ENCODE data around the gene GRM6.

GRM6 gene

DNA sequence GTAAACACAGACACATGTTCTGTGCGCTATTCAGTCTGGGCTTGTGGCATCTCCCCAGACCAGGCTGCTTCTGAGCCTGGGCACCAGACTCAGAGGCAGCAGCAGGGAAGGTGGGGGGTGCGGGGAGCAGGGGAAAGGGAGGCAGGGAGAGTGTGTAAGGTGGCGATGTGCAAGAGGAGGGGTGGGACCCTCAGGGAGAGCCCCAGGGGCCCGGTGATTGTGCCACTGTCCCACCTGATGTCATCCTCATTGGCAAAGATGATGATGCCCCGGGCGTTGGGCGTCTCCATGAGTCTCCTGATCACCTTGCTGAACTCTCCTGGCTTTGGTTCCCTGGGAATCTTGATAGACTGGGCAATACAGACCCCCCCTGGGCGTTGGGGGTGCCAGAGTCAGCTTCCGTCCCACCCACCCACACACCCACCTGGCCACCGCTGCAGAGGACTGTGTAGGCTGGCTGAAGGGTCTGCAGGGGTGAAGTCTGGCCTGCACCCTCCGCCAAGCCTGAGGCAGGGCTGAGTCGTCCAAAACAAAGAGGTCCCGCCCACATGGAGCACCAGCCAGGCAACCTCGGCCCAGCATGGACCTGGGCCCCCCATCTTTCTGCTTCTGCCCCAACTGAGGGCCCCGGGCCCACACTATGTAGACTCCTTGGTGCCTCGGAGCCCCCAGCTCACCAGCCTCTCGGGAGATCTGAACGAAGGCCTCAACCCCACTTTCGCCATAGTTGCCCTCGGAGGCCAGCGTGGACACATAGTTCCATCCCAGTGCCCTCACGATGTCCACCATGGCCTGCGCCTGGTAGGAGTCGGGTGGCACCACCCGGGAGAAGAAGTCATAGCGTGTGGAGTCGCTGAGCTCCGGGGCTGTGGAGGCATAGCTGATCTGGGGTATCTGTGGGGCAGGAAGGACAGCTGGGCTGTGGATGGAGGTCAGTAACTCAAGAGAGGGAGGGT is 3.7 kb downstream of the GRM6 start:
- no peak for DNase-seq
- Mint-ChIP-seq H3K27me3 (peaks cover 24% of the 10 kb centered on the region), H3K9me3 (peaks cover 14% of the 10 kb centered on the region), H3K36me3 (ENCODE audit: low read depth) (peaks cover 2% of the 10 kb centered on the region), H3K4me1 (no peaks in the 10 kb centered on the region), H3K27ac (no peak overlapping the region), H3K4me3 (no peak overlapping the region)
- no peak for ATAC-seq

DNA sequence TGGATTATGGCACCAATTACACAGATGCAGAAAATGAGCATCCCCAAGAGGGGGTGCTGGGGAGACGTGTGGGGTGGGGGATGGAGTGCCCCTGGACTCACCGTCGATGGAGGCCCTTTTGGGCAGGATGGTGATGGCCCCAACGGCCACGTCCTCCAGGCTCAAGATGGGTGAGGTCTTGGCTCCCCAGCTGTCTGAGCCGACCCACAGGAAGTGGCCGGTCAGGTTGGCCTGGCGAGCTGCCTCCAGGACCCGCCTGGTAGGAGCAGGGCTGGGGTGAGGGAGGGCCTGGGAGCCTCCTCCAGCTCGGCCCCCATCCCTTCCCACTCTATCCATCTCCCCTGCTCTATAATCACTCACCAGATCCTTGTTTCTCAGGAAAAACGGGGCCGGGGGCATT is 4.6 kb downstream of the GRM6 start:
- Mint-ChIP-seq H3K4me1 (no peaks in the 10 kb centered on the region), H3K27ac (no peak overlapping the region), H3K36me3 (ENCODE audit: low read depth) (peaks cover 2% of the 10 kb centered on the region), H3K27me3 (peaks cover 19% of the 10 kb centered on the region), H3K9me3 (peaks cover 14% of the 10 kb centered on the region), H3K4me3 (no peak overlapping the region)
- ATAC-seq (no peak), DNase-seq (no peak)

- H3K36me3 Mint-ChIP-seq (ENCODE audit: low read depth), result peaks cover 2% of the 10 kb centered on the region
- peaks cover 14% of the 10 kb centered on the region for H3K9me3 Mint-ChIP-seq
- H3K4me3 Mint-ChIP-seq, result no peak overlapping the region
- no peak overlapping the region for H3K27ac Mint-ChIP-seq
- ATAC-seq (no peak), DNase-seq (no peak)
- H3K4me1 Mint-ChIP-seq, result no peaks in the 10 kb centered on the region
- peaks cover 16% of the 10 kb centered on the region for H3K27me3 Mint-ChIP-seq
These were observed 5.8 kb downstream of the GRM6 start for GRCh38 chr5:178989311-178989710.

DNA sequence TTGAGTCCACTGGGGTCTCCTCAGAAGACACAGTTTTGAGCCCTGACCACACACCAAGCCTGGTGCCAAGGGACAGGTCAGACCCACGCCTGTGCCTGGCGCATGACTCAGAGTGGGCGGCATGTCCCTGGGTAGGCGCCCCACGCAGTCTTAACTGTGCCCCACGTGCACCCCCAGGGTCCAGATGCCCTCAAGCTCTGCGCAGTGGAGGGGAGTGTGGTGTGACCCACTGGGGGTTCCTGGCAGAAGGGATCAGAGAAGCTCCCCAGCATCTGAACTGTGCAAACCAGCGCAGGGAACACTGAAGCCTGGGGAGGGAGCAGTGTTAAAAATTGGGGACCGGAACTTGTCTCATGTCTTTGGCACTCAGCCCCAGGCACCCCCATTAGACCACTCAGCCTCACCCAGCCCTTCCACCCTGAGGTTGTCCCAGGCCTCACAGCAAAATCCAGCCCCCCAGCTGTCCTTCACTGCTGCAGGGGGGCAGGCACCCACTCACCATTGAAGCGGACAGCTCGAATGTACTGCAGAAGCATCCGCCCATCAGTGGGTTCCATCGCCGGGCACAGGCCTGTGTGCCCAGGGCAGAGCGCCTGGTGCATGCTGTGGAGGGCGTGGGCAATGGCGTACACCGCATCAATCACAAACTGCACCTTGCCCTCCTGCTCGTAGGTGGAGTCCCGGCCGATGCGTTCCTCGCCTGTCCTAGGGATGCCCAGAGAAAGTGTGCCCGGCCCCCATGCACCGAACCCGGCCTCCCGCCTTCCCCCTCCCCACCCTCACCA is 6.5 kb downstream of the GRM6 start:
- ATAC-seq (no peak), DNase-seq (no peak)
- Mint-ChIP-seq H3K4me1 (no peaks in the 10 kb centered on the region), H3K9me3 (peaks cover 14% of the 10 kb centered on the region), H3K36me3 (ENCODE audit: low read depth) (peaks cover 2% of the 10 kb centered on the region), H3K27me3 (peaks cover 9% of the 10 kb centered on the region), H3K4me3 (no peak overlapping the region), H3K27ac (no peak overlapping the region)

GRCh38 chr5:178986326-178986960 is 8.7 kb downstream of the GRM6 start:
- Mint-ChIP-seq H3K36me3 (ENCODE audit: low read depth) (peaks cover 2% of the 10 kb centered on the region), H3K4me3 (no peak overlapping the region), H3K27me3 (no peaks in the 10 kb centered on the region), H3K4me1 (no peaks in the 10 kb centered on the region), H3K27ac (no peak overlapping the region), H3K9me3 (peaks cover 25% of the 10 kb centered on the region)
- no peak for ATAC-seq
- DNase-seq, result no peak

DNA sequence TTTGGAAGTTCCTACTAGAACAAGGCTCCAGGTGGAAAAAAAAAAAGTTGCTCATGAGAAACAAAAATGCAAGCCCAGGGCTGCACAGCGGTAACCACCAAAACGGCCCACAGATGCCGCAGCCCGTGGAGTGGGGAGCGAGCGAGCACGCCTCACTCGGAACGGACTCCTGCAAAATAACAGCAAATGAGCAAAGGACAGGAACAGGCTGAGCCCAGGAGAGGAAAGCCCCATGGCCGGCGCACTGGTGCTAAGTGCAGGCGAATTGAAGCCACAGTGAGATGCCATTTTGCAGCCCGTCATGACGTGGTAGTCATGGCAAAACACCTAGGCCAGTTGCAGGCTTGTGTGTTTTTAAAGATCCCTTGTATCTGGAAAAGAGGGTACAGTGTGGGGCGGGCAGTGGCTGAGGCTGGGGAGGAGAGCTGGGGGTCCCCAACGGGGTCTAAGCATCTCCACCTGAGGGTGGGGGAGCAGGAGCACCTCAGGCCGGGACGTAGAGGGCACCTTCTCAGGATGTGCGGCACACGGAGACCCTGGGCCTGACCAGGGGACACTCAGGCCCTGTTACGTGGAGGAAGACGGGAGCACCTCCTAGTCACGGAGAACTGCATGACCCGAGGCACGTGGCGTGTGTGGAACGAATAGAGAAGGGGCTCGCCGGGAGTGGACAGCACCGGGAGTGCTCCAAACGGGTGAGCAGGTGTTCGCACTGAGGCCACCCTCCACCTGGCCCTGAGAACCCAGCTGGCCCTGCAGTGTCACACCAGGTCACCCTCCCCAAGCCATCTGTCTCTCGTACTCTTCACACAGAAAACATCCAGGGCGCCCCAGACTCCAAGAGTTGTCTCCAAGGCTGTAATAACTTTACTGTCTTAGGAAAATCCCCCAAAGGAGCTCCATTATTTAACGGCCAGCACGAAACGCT is 10.7 kb downstream of the GRM6 start:
- Mint-ChIP-seq H3K4me3 (no peak overlapping the region), H3K27ac (no peak overlapping the region), H3K36me3 (ENCODE audit: low read depth) (peaks cover 2% of the 10 kb centered on the region), H3K9me3 (peaks cover 32% of the 10 kb centered on the region), H3K27me3 (no peaks in the 10 kb centered on the region), H3K4me1 (no peaks in the 10 kb centered on the region)
- DNase-seq (no peak), ATAC-seq (no peak)

- Mint-ChIP-seq H3K27me3 (no peaks in the 10 kb centered on the region), H3K9me3 (peaks cover 36% of the 10 kb centered on the region), H3K4me1 (no peaks in the 10 kb centered on the region), H3K4me3 (no peak overlapping the region), H3K27ac (no peak overlapping the region), H3K36me3 (ENCODE audit: low read depth) (peaks cover 2% of the 10 kb centered on the region)
- ATAC-seq (no peak), DNase-seq (no peak)
These were observed 11.4 kb downstream of the GRM6 start for GRCh38 chr5:178983728-178984127.

DNA sequence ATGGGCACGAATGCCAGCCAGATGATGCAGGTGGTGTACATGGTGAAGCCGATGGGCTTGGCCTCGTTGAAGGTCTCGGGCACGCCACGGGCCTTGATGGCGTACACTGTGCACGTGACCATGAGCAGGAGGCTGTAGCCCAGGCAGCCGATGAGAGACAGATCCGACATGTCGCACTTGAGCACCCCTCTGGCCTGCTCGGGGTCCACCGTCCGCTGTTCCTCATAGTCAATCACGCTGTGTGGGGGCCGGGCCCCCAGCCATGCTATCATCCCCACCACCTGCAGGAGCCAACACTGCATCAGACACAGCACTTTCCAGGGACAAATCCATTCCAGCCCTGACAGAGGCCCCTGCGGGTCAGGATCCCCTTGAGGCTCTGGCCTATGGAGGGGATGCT is 12.2 kb downstream of the GRM6 start:
- Mint-ChIP-seq H3K27ac (no peak overlapping the region), H3K36me3 (ENCODE audit: low read depth) (peaks cover under 1% of the 10 kb centered on the region), H3K4me3 (no peak overlapping the region), H3K9me3 (peaks cover 39% of the 10 kb centered on the region), H3K4me1 (no peaks in the 10 kb centered on the region), H3K27me3 (no peaks in the 10 kb centered on the region)
- ATAC-seq (no peak), DNase-seq (no peak)

DNA sequence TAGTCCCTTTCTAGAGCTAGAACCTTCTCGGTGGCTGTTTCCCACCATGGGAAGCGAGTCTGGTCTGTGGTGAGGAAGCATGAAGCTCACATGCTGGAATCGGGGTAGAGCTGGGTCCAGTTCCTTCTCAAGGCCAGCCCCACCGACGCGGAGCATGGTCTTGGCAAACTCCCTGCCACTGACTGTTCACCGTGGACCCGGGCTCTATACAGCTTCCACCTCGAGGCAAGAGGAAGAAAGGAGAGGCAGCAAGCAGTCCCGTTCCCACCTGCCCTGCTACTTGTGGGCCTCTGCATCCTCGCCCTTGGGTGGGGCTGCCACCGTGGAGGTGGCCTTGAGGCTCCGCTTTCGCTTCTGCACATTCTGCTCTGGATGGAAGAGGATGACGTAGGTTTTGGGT is 13.7 kb downstream of the GRM6 start:
- Mint-ChIP-seq H3K4me1 (no peaks in the 10 kb centered on the region), H3K9me3 (peaks cover 42% of the 10 kb centered on the region), H3K27me3 (peaks cover under 1% of the 10 kb centered on the region), H3K4me3 (no peak overlapping the region), H3K27ac (no peak overlapping the region), H3K36me3 (ENCODE audit: low read depth) (peaks cover 4% of the 10 kb centered on the region)
- no peak for ATAC-seq
- no peak for DNase-seq

GRCh38 chr5:178965465-178966055 is 29.6 kb downstream of the GRM6 start:
- ATAC-seq (no peak), DNase-seq (no peak)
- H3K36me3 Mint-ChIP-seq (ENCODE audit: low read depth), result peaks cover 44% of the 10 kb centered on the region
- H3K27me3 Mint-ChIP-seq, result no peaks in the 10 kb centered on the region
- H3K4me1 Mint-ChIP-seq, result no peaks in the 10 kb centered on the region
- H3K27ac Mint-ChIP-seq, result no peak overlapping the region
- no peak overlapping the region for H3K4me3 Mint-ChIP-seq
- H3K9me3 Mint-ChIP-seq, result peaks cover 65% of the 10 kb centered on the region

- no peak for DNase-seq
- Mint-ChIP-seq H3K27ac (no peak overlapping the region), H3K27me3 (peaks cover 29% of the 10 kb centered on the region), H3K9me3 (peaks cover 63% of the 10 kb centered on the region), H3K4me3 (no peak overlapping the region), H3K36me3 (ENCODE audit: low read depth) (peaks cover 50% of the 10 kb centered on the region), H3K4me1 (no peaks in the 10 kb centered on the region)
- no peak for ATAC-seq
These were observed 53.8 kb downstream of the GRM6 start for GRCh38 chr5:178941361-178941760.

DNA sequence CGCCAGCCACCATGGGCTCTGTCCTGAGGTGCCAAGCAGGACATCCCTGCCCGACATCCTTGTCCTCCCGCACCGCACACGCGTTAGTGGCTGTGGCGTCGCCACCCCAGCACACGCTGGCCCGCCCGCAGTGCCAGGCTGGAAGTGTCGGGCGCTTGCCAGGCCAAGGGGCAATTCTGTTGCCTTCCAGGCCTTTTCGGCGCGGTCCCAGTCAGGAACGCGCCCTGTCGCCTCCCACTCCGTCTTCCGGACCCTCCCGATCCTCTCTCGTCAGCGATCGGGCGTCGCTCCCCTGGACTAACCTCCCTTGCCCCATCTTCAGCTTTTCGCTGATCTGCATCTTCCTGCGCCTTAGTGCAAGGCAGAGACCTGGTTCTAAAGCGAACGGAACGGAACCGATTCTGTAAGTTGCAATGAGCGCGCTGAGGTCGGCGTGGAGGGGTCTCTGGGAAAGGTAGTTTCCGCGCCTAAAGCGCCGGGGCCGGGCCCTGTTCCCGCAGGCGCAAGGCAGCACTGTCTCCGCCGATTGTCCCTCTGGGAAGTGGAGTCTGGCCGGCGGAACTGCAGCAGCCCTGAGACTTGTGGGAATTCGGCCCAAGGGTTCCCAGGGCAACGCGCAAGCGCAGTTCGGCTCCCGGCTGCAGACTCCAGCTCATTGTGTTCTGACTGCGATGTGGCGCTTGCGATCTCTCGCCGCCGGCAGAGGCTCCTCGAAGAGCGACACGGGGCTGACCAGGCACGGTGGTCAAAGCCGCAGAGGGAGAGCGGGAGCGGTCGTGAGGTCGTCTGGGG is 54.4 kb downstream of the GRM6 start, which contains the start of gene ZNF454:
Gene ZNF454 (plus strand): TSS at position 630 of the 792 bp plus-strand sequence. CDS start 1,594 bp downstream, outside the sequence.
- DNase-seq (no peak), ATAC-seq (no peak)
- Mint-ChIP-seq H3K9me3 (peaks cover 66% of the 10 kb centered on the region), H3K4me1 (no peaks in the 10 kb centered on the region), H3K4me3 (no peak within 1 kb of the TSS), H3K27me3 (peaks cover 29% of the 10 kb centered on the region), H3K36me3 (ENCODE audit: low read depth) (peaks cover 55% of the 10 kb centered on the region), H3K27ac (no peak within 1 kb of the TSS)

Data from activated naive CD8-positive, alpha-beta T cell treated with anti-CD3 and anti-CD28 coated beads, Interleukin-2, amount 50 U/mL, for 24 hours (primary cell).